T-helper 1 cell treated with Interleukin-12 subunit alpha and Interleukin-12 subunit beta and Interleukin-4 antibody, amounts not matched to agents 30 μg/mL and 1 μg/mL, for 36 hours (primary cell): ENCODE results near the gene PLA2G1B.

Source experiments
- H3K27ac Mint-ChIP-seq: one replicate; pipeline ENCODE4 v1.8.0; 2021; ENCODE audit warnings: mild to moderate bottlenecking, mixed read lengths
- H3K27me3 Mint-ChIP-seq: one replicate; pipeline ENCODE4 v1.8.0; 2021; ENCODE audit warnings: low read depth, mixed read lengths
- H3K36me3 Mint-ChIP-seq: one replicate; pipeline ENCODE4 v1.8.0; 2021; ENCODE audit warnings: low read depth, mixed read lengths
- H3K4me1 Mint-ChIP-seq: one replicate; pipeline ENCODE4 v1.8.0; 2021; ENCODE audit warnings: low read depth, mixed read lengths
- H3K4me3 Mint-ChIP-seq: one replicate; pipeline ENCODE4 v1.8.0; 2021; ENCODE audit warnings: mild to moderate bottlenecking, moderate library complexity, mixed read lengths
- H3K9me3 Mint-ChIP-seq: one replicate; pipeline ENCODE4 v1.8.0; 2021; ENCODE audit warnings: mixed read lengths

PLA2G1B gene

DNA sequence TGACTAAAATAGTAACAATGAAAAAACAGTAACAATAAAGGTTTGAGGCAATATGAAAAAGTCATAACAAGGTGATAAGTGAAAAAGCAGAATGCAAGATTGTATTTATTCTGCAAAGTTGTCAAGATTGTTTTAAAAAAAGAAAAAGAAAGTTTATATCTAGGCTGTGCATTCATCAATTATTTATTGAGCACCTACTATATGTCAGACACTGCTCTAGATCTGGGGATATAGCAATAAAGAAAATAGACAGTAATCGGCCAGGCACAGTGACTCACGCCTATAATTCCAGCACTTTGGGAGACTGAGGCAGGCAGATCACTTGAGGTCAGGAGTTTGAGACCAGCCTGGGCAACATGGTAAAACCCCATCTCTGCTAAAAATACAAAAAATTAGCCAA is 3.8 kb downstream of the PLA2G1B start:
- H3K4me3 Mint-ChIP-seq: no peak overlapping the region
- no peaks in the 10 kb centered on the region for H3K36me3 Mint-ChIP-seq
- H3K27ac Mint-ChIP-seq: no peak overlapping the region

GRCh38 chr12:120321382-120322202 is 6.0 kb downstream of the PLA2G1B start:
- Mint-ChIP-seq H3K36me3 (no peaks in the 10 kb centered on the region), H3K27me3 (peaks cover 17% of the 10 kb centered on the region), H3K4me3 (no peak overlapping the region), H3K9me3 (no peaks in the 10 kb centered on the region), H3K27ac (no peak overlapping the region), H3K4me1 (peaks cover 17% of the 10 kb centered on the region)

More for the DNA sequence above, 3.8 kb downstream of the PLA2G1B start:
- Mint-ChIP-seq H3K9me3 (no peaks in the 10 kb centered on the region), H3K4me1 (peaks cover 7% of the 10 kb centered on the region), H3K27me3 (peaks cover 17% of the 10 kb centered on the region)

- H3K27me3 Mint-ChIP-seq: no peaks in the 10 kb centered on the region
- peak overlapping the region; percentile 88 for H3K4me3 Mint-ChIP-seq
These were observed 10.1 kb downstream of the PLA2G1B start for GRCh38 chr12:120317224-120318105.

GRCh38 chr12:120316798-120317223 is 10.8 kb downstream of the PLA2G1B start:
- Mint-ChIP-seq H3K4me3 (peak overlapping the region; percentile 88), H3K27ac (peak overlapping the region; percentile 91), H3K4me1 (peaks cover 10% of the 10 kb centered on the region), H3K27me3 (no peaks in the 10 kb centered on the region), H3K36me3 (no peaks in the 10 kb centered on the region), H3K9me3 (no peaks in the 10 kb centered on the region)

More at GRCh38 chr12:120317224-120318105, 10.1 kb downstream of the PLA2G1B start:
- peaks cover 10% of the 10 kb centered on the region for H3K4me1 Mint-ChIP-seq
- peak overlapping the region; percentile 91 for H3K27ac Mint-ChIP-seq
- H3K36me3 Mint-ChIP-seq: no peaks in the 10 kb centered on the region
- no peaks in the 10 kb centered on the region for H3K9me3 Mint-ChIP-seq

GRCh38 chr12:120314220-120314619 is 13.4 kb downstream of the PLA2G1B start:
- no peak overlapping the region for H3K27ac Mint-ChIP-seq
- no peaks in the 10 kb centered on the region for H3K36me3 Mint-ChIP-seq
- H3K27me3 Mint-ChIP-seq: no peaks in the 10 kb centered on the region
- H3K9me3 Mint-ChIP-seq: no peaks in the 10 kb centered on the region
- no peak overlapping the region for H3K4me3 Mint-ChIP-seq
- H3K4me1 Mint-ChIP-seq: peaks cover 10% of the 10 kb centered on the region

DNA sequence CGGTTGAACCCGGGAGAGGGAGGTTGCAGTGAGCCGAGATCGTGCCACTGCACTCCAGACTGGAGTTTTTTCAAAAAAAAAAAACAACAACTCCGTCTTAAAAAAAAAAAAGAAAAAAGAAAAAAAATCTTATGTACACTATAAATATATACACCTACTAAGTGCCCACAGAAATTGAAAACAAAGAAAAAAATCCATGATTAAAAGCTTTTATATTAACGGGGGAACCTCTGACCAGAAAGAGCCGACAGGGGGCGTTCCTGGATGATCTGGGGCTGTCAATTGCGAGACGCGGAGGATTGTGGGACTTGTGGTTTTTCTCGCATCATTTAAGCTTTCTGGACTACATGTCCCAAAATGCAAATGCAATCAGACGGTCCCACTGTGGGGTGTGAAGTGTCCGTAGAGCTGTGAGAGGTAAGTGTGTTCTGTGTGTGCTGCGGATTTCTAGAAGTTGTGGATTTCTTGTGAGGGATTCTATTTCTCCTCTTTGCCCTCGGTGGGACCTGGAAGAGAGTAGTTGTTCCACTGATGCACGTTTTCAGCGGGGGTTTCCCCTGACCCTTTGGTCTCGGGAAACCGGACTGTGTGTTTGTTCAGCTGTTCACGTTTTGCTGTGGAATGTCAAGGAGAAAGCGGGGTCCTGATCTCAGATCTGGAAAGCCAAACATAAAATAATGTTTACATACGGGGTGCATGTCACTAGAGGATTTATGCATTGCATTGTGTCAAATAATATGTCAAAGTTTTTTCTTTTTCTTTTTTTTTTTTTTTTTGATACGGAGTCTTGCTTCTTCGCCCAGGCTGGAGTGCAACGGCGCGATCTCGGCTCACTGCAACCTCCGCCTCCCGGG is 25.4 kb downstream of the PLA2G1B start, which contains the start of gene SIRT4:
TSS of gene SIRT4 (plus strand) at position 360 of the 854 bp plus-strand sequence. CDS start 1,241 bp downstream, outside the sequence.
- Mint-ChIP-seq H3K27me3 (peaks cover 3% of the 10 kb centered on the region), H3K4me3 (peak within 1 kb of the TSS; percentile 89), H3K9me3 (no peaks in the 10 kb centered on the region), H3K4me1 (peaks cover 9% of the 10 kb centered on the region), H3K27ac (peak within 1 kb of the TSS; percentile 70), H3K36me3 (no peaks in the 10 kb centered on the region)

- Mint-ChIP-seq H3K27me3 (peaks cover 8% of the 10 kb centered on the region), H3K36me3 (no peaks in the 10 kb centered on the region), H3K4me3 (no peak within 1 kb of the TSS), H3K4me1 (peaks cover 6% of the 10 kb centered on the region), H3K27ac (no peak within 1 kb of the TSS), H3K9me3 (no peaks in the 10 kb centered on the region)
These were observed 34.7 kb downstream of the PLA2G1B start, which contains the start of gene RNU4-1 for GRCh38 chr12:120292661-120293531. Gene RNU4-1, minus strand, starts transcription at chr12:120293237.

GRCh38 chr12:120292411-120292660 is 35.2 kb downstream of the PLA2G1B start:
- H3K4me3 Mint-ChIP-seq: no peak overlapping the region
- H3K27ac Mint-ChIP-seq: no peak overlapping the region
- peaks cover 6% of the 10 kb centered on the region for H3K27me3 Mint-ChIP-seq
- H3K4me1 Mint-ChIP-seq: peaks cover 6% of the 10 kb centered on the region
- no peaks in the 10 kb centered on the region for H3K9me3 Mint-ChIP-seq
- H3K36me3 Mint-ChIP-seq: no peaks in the 10 kb centered on the region

DNA sequence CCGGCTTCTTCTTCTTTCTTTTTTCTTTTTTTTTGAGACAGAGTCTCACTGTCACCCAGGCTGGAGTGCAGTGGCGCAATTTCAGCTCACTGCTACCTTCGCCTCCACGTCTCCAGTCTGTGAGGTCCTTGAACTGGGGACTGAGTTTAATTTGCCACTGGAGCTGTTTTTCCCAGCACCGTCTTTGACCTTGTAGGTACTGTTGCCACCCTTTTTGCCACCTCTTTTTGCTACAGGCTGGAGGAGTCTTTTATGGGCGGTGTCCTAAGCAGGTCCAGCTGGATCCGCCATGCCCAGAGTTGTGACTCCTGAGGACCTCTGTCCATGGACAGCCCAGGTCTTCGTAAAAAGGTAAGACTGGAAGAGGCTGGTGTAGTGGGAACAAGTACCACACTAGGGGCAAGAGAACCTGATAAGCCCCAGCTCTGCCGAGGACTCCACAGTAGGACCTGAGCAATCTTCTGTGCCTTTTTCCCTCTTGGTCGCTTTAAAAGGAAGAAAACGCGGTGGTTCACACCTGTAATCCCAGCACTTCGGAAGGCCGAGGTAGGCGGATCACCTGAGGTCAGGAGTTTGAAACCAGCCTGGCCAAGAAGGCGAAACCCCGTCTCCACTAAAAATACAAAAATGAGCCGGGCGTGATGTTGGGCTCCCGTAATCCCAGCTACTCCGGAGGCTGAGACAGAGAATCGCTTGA is 36.8 kb downstream of the PLA2G1B start:
- H3K27me3 Mint-ChIP-seq: peaks cover 13% of the 10 kb centered on the region
- H3K36me3 Mint-ChIP-seq: no peaks in the 10 kb centered on the region
- H3K4me1 Mint-ChIP-seq: peaks cover 6% of the 10 kb centered on the region
- no peak overlapping the region for H3K4me3 Mint-ChIP-seq
- no peaks in the 10 kb centered on the region for H3K9me3 Mint-ChIP-seq
- no peak overlapping the region for H3K27ac Mint-ChIP-seq

GRCh38 chr12:120287491-120287890 is 40.1 kb downstream of the PLA2G1B start:
- Mint-ChIP-seq H3K27ac (no peak overlapping the region), H3K4me3 (no peak overlapping the region), H3K36me3 (no peaks in the 10 kb centered on the region), H3K27me3 (peaks cover 13% of the 10 kb centered on the region), H3K4me1 (peaks cover 7% of the 10 kb centered on the region), H3K9me3 (no peaks in the 10 kb centered on the region)

DNA sequence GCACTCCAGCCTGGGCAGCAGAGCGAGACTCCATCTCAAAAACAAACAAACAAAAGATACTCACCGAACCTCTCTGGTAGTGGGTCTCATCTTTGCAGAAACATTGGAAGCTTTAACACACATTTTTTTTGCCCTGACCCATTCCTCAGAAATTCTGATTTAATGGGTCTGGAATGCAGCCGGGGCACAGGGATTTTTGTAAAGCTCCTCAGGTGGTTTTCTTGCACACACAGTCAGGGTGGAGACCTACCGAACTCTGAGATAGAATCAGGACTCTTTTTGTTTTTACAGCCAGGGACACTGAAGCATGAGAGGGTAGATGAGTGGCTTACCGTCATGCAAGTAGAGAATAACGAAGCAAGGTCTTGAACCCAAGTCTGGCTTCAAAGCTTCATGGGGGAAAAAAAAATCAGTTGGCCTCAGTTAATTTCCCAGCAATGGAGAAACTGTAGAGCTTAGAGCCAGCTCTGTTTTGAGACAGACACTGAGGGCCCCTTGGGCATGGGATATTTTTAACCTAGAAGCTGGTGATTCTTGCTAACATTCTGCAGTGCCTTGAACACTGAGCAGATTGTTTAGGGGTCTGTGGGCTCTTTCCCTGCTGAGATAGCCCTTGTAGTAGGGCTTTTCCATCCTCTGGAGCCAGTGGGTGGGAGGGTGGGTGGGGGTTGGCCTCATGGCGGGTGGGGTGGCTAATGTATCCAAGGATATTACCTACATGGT is 40.6 kb downstream of the PLA2G1B start:
- Mint-ChIP-seq H3K4me1 (peaks cover 7% of the 10 kb centered on the region), H3K36me3 (no peaks in the 10 kb centered on the region), H3K4me3 (no peak overlapping the region), H3K9me3 (no peaks in the 10 kb centered on the region), H3K27ac (no peak overlapping the region), H3K27me3 (peaks cover 13% of the 10 kb centered on the region)

- Mint-ChIP-seq H3K36me3 (no peaks in the 10 kb centered on the region), H3K4me3 (no peak overlapping the region), H3K27ac (no peak overlapping the region), H3K9me3 (no peaks in the 10 kb centered on the region), H3K27me3 (peaks cover 9% of the 10 kb centered on the region), H3K4me1 (peaks cover 1% of the 10 kb centered on the region)
These were observed 43.2 kb downstream of the PLA2G1B start for GRCh38 chr12:120284381-120284780.
